BLaER1 (cell line): ENCODE results near the gene PIK3CB.
"Not testable (repeated sequence)": the region's sequence is repeated elsewhere in the genome, so short reads cannot be mapped to it uniquely, and the experiment has no call there.

Experiments
- H3K27ac ChIP-seq: shearing (Covaris generic); formaldehyde crosslinking; 2 replicates; pipeline ENCODE4 v1.8.1; 2022
- H3K27me3 ChIP-seq: shearing (Covaris generic); formaldehyde crosslinking; 2 replicates; pipeline ENCODE4 v1.8.1; 2022
- H3K36me3 ChIP-seq: shearing (Covaris generic); formaldehyde crosslinking; 2 replicates; pipeline ENCODE4 v1.8.1; 2022
- H3K4me1 ChIP-seq: shearing (Covaris generic); formaldehyde crosslinking; 2 replicates; pipeline ENCODE4 v1.8.1; 2022
- H3K4me2 ChIP-seq: shearing (Covaris generic); formaldehyde crosslinking; 2 replicates; pipeline ENCODE4 v1.8.1; 2022
- H3K4me3 ChIP-seq: shearing (Covaris generic); formaldehyde crosslinking; 2 replicates; pipeline ENCODE4 v1.8.1; 2022
- H3K9ac ChIP-seq: shearing (Covaris generic); formaldehyde crosslinking; 2 replicates; pipeline ENCODE4 v1.8.1; 2022
- H3K9me3 ChIP-seq: shearing (Covaris generic); formaldehyde crosslinking; 2 replicates; pipeline ENCODE4 v1.8.1; 2022
- H4K20me1 ChIP-seq: shearing (Covaris generic); formaldehyde crosslinking; 2 replicates; pipeline ENCODE4 v1.8.1; 2022
- Cebpa-rat ChIP-seq: shearing (Covaris generic); IDR thresholded peaks from 2 replicates; pipeline ENCODE4 v1.8.1; 2022

PIK3CB gene

DNA sequence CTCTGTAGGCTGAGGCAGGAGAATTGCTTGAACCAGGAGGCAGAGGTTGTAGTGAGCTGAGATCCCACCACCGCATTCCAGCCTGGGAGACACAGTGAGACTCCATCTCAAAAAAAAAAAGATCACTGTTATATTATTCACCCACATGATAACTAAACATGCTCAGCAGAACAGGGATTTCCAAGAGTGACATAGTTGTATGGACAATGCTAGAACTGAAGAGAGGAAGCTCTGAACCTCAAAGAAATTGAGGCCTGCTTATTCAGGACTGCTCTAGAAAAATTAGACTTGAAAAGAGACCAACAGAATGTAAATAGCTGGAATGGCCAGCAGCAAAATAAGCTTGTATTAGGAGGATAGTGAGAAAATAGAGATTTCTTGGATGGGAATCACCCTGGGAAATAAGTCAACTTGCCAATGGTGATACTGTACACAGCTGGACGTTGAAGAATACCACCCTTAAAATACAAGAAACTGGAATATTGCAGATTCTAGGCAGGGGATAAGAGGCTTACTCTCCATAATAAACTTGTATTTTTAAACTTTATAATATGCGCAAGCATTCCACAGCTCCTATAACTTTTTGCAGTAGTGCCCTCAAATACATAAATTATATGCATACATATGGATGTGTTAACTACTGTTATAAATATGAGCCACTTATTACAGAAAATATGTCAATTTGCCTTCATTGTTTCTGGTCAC is 28.2 kb downstream of the PIK3CB start:
- Histone ChIP-seq H3K36me3 (peaks cover 7% of the 10 kb centered on the region), H3K27ac (no peak overlapping the region), H3K27me3 (no peaks in the 10 kb centered on the region), H4K20me1 (peaks cover 50% of the 10 kb centered on the region), H3K4me1 (no peaks in the 10 kb centered on the region), H3K4me2 (no peak overlapping the region), H3K4me3 (no peak overlapping the region), H3K9ac (no peak overlapping the region), H3K9me3 (peaks cover 10% of the 10 kb centered on the region)
- TF ChIP-seq Cebpa-rat: no peak

DNA sequence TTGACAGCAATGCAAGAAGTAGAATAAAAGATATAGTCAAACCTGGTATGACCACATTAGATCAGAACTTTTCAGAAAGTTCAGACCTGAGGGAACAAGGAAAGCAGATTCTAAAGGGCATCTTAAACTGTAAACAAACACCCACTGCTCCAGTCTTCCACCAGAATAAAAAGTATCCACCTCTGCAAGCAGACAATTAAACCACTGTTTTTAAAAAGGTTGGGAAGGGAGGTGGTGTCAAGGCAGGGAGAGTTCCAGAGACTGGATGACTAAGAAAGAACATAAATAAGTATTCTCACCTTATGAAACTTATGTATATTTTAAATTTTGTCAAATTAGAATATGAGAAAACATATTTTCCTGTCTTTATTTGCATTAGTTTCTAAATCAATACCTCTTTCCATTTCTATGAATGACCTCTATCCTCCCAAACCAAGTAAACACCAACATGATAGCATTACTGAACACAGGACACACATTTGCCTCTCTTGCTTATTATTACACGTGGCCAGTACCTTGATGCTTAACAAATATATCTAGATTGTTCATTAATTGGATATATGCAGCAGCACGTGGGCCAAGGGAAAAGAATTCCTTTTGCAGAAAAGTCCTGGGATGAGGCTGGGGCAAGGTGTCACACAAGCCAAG is 31.6 kb downstream of the PIK3CB start:
- Histone ChIP-seq H3K9ac (no peak overlapping the region), H3K27ac (no peak overlapping the region), H3K9me3 (no peaks in the 10 kb centered on the region), H3K27me3 (no peaks in the 10 kb centered on the region), H3K36me3 (peaks cover 4% of the 10 kb centered on the region), H3K4me3 (no peak overlapping the region), H4K20me1 (peaks cover 52% of the 10 kb centered on the region), H3K4me2 (no peak overlapping the region), H3K4me1 (no peaks in the 10 kb centered on the region)
- TF ChIP-seq Cebpa-rat: no peak

DNA sequence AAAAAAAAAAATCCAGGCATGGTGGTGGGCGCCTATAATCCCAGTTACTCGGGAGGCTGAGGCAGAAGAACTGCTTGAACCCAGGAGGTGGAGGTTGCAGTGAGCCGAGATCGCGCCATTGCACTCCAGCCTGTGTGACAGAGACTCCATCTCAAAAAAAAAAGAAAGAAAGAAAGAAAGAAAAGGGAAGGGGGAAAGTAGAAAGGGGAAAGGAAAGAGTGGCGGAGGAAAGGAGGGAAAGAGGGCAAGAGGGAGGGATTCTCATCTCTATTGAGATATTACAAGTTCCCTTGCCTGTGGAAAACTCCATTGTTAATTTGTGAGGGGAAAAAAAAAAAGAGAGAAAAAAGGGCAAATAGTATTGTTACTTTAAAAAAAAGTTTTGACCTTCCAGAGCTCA is 32.5 kb downstream of the PIK3CB start:
- H3K36me3 ChIP-seq, H3K4me1 ChIP-seq, H3K9me3 ChIP-seq, H3K4me2 ChIP-seq, H3K27ac ChIP-seq, H3K27me3 ChIP-seq, H3K4me3 ChIP-seq, H3K9ac ChIP-seq: not testable (repeated sequence)
- H4K20me1 ChIP-seq: peaks cover 53% of the 10 kb centered on the region

DNA sequence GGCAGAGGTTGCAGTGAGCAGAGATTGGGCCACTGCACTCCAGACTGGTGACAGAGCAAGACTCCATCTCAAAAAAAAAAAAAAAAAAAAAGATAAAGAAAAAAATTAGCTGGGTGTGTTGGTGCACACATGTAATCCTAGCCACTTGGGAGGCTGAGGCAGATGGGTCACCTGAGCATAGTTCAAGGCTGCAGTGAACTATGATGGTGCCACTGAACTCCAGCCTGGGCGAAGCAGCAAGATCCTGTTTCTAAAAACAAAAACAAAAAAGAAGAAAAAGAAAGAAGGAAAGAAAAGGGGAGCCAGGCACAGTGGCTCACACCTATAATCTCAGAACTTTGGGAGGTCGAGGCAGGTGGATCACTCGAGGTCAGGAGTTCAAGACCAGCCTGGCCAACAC is 32.9 kb downstream of the PIK3CB start:
- TF ChIP-seq Cebpa-rat: no peak
- Histone ChIP-seq H3K27me3 (no peaks in the 10 kb centered on the region), H4K20me1 (peaks cover 51% of the 10 kb centered on the region), H3K4me2 (no peak overlapping the region), H3K9me3 (no peaks in the 10 kb centered on the region), H3K4me1 (no peaks in the 10 kb centered on the region), H3K36me3 (peaks cover 4% of the 10 kb centered on the region), H3K27ac (no peak overlapping the region), H3K9ac (no peak overlapping the region), H3K4me3 (no peak overlapping the region)

DNA sequence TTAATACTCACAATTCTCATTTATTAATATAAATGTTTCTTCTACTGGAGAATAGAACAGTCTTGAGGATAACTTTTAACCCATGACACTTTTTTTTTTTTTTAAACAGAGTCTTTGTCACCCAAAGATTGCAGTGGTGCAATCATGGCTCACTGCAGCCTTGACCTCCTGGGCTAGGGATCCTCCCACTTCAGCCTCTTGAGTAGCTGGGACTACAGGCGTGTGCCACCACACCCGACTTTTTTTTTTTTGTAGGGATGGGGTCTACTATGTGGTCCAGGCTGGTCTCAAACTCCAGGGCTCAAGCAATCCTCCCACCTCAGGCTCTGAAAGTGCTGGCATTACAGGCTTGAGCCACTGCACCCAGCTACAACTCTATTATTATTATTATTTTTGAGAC is 34.5 kb downstream of the PIK3CB start:
- no peaks in the 10 kb centered on the region for H3K9me3 ChIP-seq
- H3K9ac ChIP-seq: no peak overlapping the region
- H3K27ac ChIP-seq: no peak overlapping the region
- H3K36me3 ChIP-seq: peaks cover 2% of the 10 kb centered on the region; the same call in 1 of the 2 replicates
- H4K20me1 ChIP-seq: peaks cover 44% of the 10 kb centered on the region
- no peaks in the 10 kb centered on the region for H3K27me3 ChIP-seq
- H3K4me3 ChIP-seq: no peak overlapping the region
- no peak for TF ChIP-seq Cebpa-rat
- no peaks in the 10 kb centered on the region for H3K4me1 ChIP-seq
- H3K4me2 ChIP-seq: no peak overlapping the region

DNA sequence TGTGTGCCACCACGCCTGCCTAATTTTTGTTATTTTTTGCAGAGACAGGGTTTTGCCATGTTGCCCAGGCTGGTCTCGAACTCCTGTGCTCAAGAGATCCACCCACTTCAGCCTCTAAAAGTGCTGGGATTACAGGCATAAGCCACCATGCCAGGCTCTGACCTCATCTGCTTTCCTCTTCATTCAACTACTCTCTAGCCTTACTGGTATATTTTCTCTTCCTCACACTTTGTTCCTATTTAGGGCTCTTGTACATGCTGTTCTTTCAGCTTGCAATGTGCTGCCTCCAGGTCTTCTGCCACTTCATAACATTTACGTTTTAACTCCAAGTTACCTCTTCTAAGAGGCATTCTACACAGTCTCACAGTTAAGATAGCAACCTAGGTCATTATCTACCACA is 34.9 kb downstream of the PIK3CB start:
- peaks cover 6% of the 10 kb centered on the region for H3K36me3 ChIP-seq
- H3K27ac ChIP-seq: no peak overlapping the region
- TF ChIP-seq Cebpa-rat: no peak
- no peaks in the 10 kb centered on the region for H3K4me1 ChIP-seq
- H3K9me3 ChIP-seq: no peaks in the 10 kb centered on the region
- H3K27me3 ChIP-seq: no peaks in the 10 kb centered on the region
- H4K20me1 ChIP-seq: peaks cover 44% of the 10 kb centered on the region
- no peak overlapping the region for H3K4me2 ChIP-seq
- no peak overlapping the region for H3K4me3 ChIP-seq
- no peak overlapping the region for H3K9ac ChIP-seq

DNA sequence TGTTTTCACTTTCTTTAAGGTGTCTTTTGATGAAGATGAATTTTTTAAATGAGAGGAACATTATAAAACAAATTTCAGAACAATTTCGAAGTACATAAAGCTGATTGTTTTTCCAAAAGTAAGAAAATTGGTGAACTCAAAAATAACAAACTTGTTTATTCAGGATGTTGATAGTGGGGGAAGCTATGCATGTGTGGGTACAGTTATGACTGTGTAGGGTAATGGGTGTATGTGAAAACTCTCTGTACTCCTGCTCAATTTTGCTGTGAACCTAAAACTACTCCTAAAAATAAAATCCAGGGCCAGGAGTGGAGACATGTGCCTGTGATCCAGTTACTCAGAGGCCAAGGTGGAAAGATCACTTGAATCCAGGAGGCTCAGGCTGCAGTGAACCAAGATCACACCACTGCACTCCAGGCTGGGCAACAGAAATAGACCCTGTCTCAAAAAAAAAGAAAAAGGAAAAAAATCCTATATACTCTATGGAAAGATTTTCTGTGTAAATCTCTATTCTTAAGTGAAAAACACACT is 37.2 kb downstream of the PIK3CB start:
- no peaks in the 10 kb centered on the region for H3K27me3 ChIP-seq
- H3K9me3 ChIP-seq: no peaks in the 10 kb centered on the region
- no peak overlapping the region for H3K27ac ChIP-seq
- H3K36me3 ChIP-seq: peaks cover 28% of the 10 kb centered on the region
- no peak overlapping the region for H3K4me3 ChIP-seq
- H4K20me1 ChIP-seq: peaks cover 25% of the 10 kb centered on the region; the same call in 1 of the 2 replicates
- no peak overlapping the region for H3K9ac ChIP-seq
- no peaks in the 10 kb centered on the region for H3K4me1 ChIP-seq
- no peak overlapping the region for H3K4me2 ChIP-seq
- no peak for TF ChIP-seq Cebpa-rat

DNA sequence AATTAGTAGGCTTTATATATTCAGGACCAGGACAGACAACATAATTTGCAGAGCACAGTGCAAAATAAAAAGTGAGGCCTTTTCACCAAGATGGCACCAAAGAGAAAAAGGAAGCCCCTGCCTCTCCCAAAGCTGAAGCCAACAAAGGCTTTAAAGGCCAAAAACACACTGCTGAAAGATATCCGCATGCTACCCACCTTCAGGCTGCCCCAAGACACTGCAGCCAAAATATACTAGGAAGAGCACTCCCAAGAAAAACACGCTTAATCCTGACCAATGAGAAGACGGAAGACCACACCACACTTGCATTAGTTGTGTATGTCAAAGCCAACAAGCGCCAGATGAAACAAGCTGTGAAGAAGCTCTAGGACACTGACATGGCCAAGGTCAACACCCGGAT is 38.0 kb downstream of the PIK3CB start:
- Histone ChIP-seq H3K4me2 (no peak overlapping the region), H3K4me3 (no peak overlapping the region), H3K27me3 (no peaks in the 10 kb centered on the region), H3K4me1 (no peaks in the 10 kb centered on the region), H3K9ac (no peak overlapping the region), H4K20me1 (peaks cover 21% of the 10 kb centered on the region; the same call in 1 of the 2 replicates), H3K36me3 (peaks cover 33% of the 10 kb centered on the region), H3K27ac (no peak overlapping the region), H3K9me3 (no peaks in the 10 kb centered on the region)
- no peak for TF ChIP-seq Cebpa-rat

DNA sequence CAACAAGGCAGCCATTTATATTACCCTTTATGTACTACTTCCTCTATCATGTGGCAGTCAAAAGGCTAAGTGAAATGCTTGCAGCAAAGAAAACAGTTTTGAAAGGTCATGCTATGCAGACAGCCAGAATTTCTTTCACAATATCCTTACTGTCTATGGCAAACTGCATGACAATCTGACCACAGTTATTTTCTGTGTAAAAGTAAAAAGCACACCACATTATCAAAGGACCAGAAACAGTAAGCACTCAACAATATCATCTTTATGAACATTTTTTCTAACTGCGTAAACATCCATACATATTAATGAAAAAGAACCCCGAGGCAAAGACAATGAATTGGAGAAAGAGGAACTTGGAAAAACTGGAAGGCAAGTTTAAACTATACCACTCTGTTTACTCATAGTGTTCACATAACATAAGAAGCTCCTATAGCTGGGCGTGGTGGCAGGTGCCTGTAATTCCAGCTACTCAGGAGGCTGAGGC is 47.9 kb downstream of the PIK3CB start:
- Histone ChIP-seq H3K9me3 (peaks cover 13% of the 10 kb centered on the region), H4K20me1 (peaks cover 4% of the 10 kb centered on the region; the same call in 1 of the 2 replicates), H3K27ac (no peak overlapping the region), H3K4me3 (no peak overlapping the region), H3K27me3 (no peaks in the 10 kb centered on the region), H3K4me2 (no peak overlapping the region), H3K9ac (no peak overlapping the region), H3K4me1 (no peaks in the 10 kb centered on the region), H3K36me3 (peaks cover 37% of the 10 kb centered on the region)
- TF ChIP-seq Cebpa-rat: no peak

DNA sequence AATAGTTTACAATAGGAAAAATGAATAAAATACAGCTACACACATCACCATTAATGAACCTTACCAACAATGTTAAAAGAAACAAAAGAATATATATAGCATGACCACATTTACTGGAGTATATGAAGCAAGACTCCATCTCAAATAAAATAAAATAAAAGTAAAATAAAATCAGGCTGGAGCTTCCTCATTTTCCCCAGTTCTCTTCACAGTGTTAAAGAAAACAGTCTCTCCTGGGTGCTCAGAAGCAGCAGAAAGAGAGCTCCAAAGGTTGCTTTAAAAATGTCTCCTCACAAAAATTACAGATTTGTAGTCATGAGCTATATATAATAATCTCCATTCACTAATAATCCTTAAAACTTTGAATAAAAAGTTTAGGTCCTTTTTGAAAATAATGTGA is 48.8 kb downstream of the PIK3CB start:
- H3K4me1 ChIP-seq: no peaks in the 10 kb centered on the region
- peaks cover 4% of the 10 kb centered on the region; the same call in 1 of the 2 replicates for H4K20me1 ChIP-seq
- H3K4me3 ChIP-seq: no peak overlapping the region
- H3K9ac ChIP-seq: no peak overlapping the region
- peaks cover 34% of the 10 kb centered on the region for H3K36me3 ChIP-seq
- H3K9me3 ChIP-seq: peaks cover 13% of the 10 kb centered on the region
- H3K27ac ChIP-seq: no peak overlapping the region
- no peaks in the 10 kb centered on the region for H3K27me3 ChIP-seq
- no peak overlapping the region for H3K4me2 ChIP-seq
- TF ChIP-seq Cebpa-rat: no peak

DNA sequence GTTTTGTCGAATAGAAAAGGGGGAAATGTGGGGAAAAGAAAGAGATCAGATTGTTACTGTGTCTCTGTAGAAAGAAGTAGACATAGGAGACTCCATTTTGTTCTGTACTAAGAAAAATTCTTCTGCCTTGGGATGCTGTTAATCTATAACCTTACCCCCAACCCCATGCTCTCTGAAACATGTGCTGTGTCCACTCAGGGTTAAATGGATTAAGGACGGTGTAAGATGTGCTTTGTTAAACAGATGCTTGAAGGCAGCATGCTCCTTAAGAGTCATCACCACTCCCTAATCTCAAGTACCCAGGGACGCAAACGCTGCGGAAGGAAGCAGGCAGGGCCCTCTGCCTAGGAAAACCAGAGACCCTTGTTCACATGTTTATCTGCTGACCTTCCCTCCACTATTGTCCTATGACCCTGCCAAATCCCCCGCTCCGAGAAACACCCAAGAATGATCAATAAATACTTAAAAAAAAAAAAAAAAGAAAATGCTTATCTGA is 49.3 kb downstream of the PIK3CB start:
- H3K27ac ChIP-seq, H3K4me1 ChIP-seq, H3K4me3 ChIP-seq, H3K4me2 ChIP-seq, H4K20me1 ChIP-seq, H3K9ac ChIP-seq, H3K27me3 ChIP-seq: not testable (repeated sequence)
- peaks cover 34% of the 10 kb centered on the region for H3K36me3 ChIP-seq
- peaks cover 13% of the 10 kb centered on the region for H3K9me3 ChIP-seq
